ENCODE data around the gene COMMD7.
A peak's percentile ranks its signal among the peaks of the same experiment; 100 is the strongest.

COMMD7 gene

GRCh38 chr20:32672982-32673851, 70.0 kb downstream of the COMMD7 start:
- peak; percentile 71 for DNase-seq

GRCh38 chr20:32672394-32672981, 70.8 kb downstream of the COMMD7 start:
- peak; percentile 84 for DNase-seq

- DNase-seq = no peak
Measured at GRCh38 chr20:32670773-32671455, 72.4 kb downstream of the COMMD7 start.

- DNase-seq = no peak
Measured at GRCh38 chr20:32667027-32667426, 76.2 kb downstream of the COMMD7 start.

- no peak for DNase-seq
Measured at GRCh38 chr20:32664678-32665159, 78.5 kb downstream of the COMMD7 start.

- no peak for DNase-seq
Measured at GRCh38 chr20:32664012-32664677, 79.1 kb downstream of the COMMD7 start.

GRCh38 chr20:32663335-32664011, 79.8 kb downstream of the COMMD7 start:
- DNase-seq = no peak

GRCh38 chr20:32661820-32662528, 81.3 kb downstream of the COMMD7 start:
- no peak for DNase-seq

GRCh38 chr20:32660661-32661060, 82.6 kb downstream of the COMMD7 start:
- no peak for DNase-seq

GRCh38 chr20:32656827-32657226, 86.4 kb downstream of the COMMD7 start:
- no peak for DNase-seq

GRCh38 chr20:32655903-32656512, 87.3 kb downstream of the COMMD7 start:
- no peak for DNase-seq

GRCh38 chr20:32652739-32653526, 90.3 kb downstream of the COMMD7 start:
- DNase-seq = peak; percentile 79
